ENCODE results near the gene NECAP2.

DNA sequence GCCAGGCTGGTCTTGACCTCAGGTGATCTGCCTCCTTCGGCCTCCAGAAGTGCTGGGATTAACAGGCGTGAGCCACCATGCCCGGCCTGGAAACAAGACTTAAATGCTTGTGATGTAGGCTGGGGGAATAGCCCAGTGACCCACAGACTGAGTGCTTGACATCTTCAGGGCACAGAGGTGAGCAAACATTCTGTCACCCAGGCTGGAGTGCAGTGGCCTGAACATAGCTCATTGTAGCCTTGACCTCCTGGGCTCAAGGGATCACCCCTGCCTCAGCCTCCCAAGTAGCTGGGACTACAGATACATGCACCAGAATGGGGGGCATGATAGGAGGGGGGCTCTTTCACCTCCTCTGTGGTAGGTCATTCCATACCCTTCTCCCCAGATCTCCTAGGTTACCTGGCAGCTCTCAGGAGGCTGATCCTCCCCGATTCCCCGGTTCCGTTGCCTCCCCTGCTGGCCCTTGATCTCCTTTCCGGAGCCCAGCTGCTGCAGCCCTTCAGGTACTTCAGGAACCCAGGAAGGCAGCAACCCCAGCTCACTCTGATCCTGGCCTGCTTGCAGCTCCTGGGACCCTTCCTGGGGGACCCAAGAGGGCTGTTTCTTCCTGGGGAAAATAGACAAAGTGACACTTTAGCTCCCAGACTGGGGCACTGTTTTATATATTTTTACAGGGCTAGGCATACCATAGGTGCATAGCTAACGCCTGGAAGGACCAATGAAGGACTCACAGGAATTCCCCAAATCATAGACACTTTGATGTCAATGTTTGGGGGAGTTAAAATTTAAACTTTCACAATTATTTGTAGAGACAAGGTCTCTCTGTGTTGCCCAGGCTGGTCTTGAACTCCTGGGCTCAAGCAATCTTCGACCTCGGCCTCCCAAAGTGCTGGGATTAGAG lies 15.1 kb upstream of the NECAP2 start:
- TF ChIP-seq, protein P1, sequence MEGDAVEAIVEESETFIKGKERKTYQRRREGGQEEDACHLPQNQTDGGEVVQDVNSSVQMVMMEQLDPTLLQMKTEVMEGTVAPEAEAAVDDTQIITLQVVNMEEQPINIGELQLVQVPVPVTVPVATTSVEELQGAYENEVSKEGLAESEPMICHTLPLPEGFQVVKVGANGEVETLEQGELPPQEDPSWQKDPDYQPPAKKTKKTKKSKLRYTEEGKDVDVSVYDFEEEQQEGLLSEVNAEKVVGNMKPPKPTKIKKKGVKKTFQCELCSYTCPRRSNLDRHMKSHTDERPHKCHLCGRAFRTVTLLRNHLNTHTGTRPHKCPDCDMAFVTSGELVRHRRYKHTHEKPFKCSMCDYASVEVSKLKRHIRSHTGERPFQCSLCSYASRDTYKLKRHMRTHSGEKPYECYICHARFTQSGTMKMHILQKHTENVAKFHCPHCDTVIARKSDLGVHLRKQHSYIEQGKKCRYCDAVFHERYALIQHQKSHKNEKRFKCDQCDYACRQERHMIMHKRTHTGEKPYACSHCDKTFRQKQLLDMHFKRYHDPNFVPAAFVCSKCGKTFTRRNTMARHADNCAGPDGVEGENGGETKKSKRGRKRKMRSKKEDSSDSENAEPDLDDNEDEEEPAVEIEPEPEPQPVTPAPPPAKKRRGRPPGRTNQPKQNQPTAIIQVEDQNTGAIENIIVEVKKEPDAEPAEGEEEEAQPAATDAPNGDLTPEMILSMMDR (IDR thresholded peaks at IDR 0.05), result no peak
- no peak for TF ChIP-seq EP300 (IDR thresholded peaks at IDR 0.05)

Measured in esophagus muscularis mucosa (tissue), 3 donors.